NT2/D1 (cell line): Measurements from ENCODE around the gene ST6GALNAC2.

Source experiments
- SUZ12 ChIP-seq: IDR thresholded peaks from 2 replicates; pipeline ENCODE4 v1.6.1; 2011; ENCODE audit not compliant: insufficient read length, insufficient read depth; ENCODE audit errors: extremely low read depth
- YY1 ChIP-seq: IDR thresholded peaks from 2 replicates; pipeline ENCODE4 v1.6.1; 2011; ENCODE audit not compliant: insufficient read length, insufficient read depth

DNA sequence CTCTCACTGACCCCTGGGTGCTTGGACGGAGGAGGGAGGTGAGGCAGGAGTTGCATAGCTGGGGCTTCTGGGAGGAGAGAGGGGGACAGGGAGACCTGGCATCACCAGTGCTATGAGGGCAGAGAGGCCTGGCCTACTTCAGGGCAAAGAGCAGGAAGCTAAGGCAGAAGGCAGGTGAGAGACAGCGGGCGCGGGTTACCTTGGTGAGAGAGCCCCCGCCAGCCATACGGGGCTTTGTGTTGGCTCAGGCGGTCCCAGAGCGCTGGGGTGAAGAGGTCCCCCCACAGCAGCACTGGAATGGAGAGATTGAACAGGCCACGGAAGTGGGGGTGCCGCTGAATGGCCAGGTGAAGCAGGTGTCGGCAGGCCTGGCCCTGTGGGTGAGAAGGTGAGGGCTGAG, 11.5 kb downstream of the ST6GALNAC2 start:
- TF ChIP-seq YY1 (no peak), SUZ12 (no peak)
